ENCODE results near the gene XPO6.

DNA sequence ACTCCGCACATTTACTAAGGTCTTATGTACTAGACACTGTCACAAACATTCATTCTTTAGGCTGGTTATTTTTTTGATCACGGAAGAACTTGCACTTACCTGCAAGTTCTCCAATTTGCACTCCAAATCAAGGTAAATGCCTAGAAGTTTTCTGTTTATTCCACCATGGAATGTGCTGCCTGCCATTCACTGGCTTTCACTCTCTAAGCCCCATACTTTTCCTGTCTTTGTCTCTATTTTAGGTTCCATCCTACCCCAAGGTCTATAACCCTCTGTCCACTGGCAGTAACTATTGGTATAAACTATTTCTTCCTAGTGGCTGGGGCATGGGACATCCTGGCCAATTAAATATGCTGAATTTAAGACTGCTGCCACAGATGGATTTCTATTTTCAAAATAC, 15.9 kb downstream of the XPO6 start:
- TF ChIP-seq, protein P1, sequence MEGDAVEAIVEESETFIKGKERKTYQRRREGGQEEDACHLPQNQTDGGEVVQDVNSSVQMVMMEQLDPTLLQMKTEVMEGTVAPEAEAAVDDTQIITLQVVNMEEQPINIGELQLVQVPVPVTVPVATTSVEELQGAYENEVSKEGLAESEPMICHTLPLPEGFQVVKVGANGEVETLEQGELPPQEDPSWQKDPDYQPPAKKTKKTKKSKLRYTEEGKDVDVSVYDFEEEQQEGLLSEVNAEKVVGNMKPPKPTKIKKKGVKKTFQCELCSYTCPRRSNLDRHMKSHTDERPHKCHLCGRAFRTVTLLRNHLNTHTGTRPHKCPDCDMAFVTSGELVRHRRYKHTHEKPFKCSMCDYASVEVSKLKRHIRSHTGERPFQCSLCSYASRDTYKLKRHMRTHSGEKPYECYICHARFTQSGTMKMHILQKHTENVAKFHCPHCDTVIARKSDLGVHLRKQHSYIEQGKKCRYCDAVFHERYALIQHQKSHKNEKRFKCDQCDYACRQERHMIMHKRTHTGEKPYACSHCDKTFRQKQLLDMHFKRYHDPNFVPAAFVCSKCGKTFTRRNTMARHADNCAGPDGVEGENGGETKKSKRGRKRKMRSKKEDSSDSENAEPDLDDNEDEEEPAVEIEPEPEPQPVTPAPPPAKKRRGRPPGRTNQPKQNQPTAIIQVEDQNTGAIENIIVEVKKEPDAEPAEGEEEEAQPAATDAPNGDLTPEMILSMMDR (IDR thresholded peaks at IDR 0.05) = no peak
- TF ChIP-seq POLR2AphosphoS5 (IDR thresholded peaks at IDR 0.05; ENCODE audit: low read depth, low read length) = no peak
- TF ChIP-seq, protein P2, sequence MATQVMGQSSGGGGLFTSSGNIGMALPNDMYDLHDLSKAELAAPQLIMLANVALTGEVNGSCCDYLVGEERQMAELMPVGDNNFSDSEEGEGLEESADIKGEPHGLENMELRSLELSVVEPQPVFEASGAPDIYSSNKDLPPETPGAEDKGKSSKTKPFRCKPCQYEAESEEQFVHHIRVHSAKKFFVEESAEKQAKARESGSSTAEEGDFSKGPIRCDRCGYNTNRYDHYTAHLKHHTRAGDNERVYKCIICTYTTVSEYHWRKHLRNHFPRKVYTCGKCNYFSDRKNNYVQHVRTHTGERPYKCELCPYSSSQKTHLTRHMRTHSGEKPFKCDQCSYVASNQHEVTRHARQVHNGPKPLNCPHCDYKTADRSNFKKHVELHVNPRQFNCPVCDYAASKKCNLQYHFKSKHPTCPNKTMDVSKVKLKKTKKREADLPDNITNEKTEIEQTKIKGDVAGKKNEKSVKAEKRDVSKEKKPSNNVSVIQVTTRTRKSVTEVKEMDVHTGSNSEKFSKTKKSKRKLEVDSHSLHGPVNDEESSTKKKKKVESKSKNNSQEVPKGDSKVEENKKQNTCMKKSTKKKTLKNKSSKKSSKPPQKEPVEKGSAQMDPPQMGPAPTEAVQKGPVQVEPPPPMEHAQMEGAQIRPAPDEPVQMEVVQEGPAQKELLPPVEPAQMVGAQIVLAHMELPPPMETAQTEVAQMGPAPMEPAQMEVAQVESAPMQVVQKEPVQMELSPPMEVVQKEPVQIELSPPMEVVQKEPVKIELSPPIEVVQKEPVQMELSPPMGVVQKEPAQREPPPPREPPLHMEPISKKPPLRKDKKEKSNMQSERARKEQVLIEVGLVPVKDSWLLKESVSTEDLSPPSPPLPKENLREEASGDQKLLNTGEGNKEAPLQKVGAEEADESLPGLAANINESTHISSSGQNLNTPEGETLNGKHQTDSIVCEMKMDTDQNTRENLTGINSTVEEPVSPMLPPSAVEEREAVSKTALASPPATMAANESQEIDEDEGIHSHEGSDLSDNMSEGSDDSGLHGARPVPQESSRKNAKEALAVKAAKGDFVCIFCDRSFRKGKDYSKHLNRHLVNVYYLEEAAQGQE (IDR thresholded peaks at IDR 0.05; ENCODE audit: insufficient read depth in 1 of 2, low read depth in 2 of 2, low read length in 1 of 2) = no peak

Measured in Panc1 (cell line).